ENCODE results near the gene RBM25.
"Not testable (repeated sequence)": the region's sequence is repeated elsewhere in the genome, so short reads cannot be mapped to it uniquely, and the experiment has no call there.

The RBM25 gene

DNA sequence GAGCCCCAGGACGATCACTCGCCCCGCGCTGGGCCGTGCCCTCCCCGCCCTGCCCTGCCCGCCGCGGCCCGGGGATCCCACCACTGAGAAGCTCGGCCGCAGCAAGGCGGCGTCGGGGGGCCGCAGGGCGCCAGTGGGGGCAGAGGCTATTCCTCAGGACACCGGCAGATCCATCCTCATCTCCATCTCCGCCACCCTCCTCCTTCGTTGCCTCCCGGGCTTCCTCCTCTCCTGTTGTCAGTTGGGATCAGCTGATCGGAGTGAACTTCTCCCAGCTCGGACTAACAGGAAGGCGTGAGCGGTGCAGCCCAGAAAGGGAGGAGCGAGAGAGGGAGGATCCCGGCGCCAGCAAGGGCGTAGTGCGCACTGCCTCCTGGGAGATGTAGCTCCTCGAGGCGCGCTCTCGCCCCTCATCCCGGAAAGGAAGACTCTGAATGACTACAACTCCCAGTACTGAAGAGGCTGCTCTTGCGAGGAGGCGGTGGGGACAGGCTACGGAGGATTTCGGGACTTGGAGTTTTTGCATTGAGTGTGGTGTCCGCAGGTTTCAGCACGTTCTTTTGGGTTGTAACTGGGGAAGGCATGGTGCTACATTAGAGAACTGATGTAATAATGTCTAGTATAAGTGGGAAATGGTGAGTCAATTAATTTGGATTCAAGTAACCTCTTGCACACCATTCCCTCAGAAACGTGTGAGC is 31.3 kb upstream of the RBM25 start, which contains the start of gene ZFYVE1:
ZFYVE1 (minus strand) TSS at position 262 of the 698 bp plus-strand sequence. CDS start 2,598 bp downstream, outside the sequence.
- peak within 1 kb of the TSS; percentile 63 for H3K4me3 ChIP-seq (replicated peaks; ENCODE audit: insufficient read depth, low read length)
- H3K27ac ChIP-seq (replicated peaks) = peak within 1 kb of the TSS; percentile 43
- TF ChIP-seq SPI1 (IDR thresholded peaks at IDR 0.05; ENCODE audit: borderline replicate concordance, low read depth) (no peak), POLR2AphosphoS5 (IDR thresholded peaks at IDR 0.05; ENCODE audit: low read depth) (no peak), GABPA (IDR thresholded peaks at IDR 0.05; ENCODE audit: low read depth) (no peak; the same call in 1 of the 2 replicates)
- TF ChIP-seq, protein P1, sequence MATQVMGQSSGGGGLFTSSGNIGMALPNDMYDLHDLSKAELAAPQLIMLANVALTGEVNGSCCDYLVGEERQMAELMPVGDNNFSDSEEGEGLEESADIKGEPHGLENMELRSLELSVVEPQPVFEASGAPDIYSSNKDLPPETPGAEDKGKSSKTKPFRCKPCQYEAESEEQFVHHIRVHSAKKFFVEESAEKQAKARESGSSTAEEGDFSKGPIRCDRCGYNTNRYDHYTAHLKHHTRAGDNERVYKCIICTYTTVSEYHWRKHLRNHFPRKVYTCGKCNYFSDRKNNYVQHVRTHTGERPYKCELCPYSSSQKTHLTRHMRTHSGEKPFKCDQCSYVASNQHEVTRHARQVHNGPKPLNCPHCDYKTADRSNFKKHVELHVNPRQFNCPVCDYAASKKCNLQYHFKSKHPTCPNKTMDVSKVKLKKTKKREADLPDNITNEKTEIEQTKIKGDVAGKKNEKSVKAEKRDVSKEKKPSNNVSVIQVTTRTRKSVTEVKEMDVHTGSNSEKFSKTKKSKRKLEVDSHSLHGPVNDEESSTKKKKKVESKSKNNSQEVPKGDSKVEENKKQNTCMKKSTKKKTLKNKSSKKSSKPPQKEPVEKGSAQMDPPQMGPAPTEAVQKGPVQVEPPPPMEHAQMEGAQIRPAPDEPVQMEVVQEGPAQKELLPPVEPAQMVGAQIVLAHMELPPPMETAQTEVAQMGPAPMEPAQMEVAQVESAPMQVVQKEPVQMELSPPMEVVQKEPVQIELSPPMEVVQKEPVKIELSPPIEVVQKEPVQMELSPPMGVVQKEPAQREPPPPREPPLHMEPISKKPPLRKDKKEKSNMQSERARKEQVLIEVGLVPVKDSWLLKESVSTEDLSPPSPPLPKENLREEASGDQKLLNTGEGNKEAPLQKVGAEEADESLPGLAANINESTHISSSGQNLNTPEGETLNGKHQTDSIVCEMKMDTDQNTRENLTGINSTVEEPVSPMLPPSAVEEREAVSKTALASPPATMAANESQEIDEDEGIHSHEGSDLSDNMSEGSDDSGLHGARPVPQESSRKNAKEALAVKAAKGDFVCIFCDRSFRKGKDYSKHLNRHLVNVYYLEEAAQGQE (IDR thresholded peaks at IDR 0.05; ENCODE audit: insufficient replicate concordance, low read depth) = no peak
- TF ChIP-seq, protein P2, sequence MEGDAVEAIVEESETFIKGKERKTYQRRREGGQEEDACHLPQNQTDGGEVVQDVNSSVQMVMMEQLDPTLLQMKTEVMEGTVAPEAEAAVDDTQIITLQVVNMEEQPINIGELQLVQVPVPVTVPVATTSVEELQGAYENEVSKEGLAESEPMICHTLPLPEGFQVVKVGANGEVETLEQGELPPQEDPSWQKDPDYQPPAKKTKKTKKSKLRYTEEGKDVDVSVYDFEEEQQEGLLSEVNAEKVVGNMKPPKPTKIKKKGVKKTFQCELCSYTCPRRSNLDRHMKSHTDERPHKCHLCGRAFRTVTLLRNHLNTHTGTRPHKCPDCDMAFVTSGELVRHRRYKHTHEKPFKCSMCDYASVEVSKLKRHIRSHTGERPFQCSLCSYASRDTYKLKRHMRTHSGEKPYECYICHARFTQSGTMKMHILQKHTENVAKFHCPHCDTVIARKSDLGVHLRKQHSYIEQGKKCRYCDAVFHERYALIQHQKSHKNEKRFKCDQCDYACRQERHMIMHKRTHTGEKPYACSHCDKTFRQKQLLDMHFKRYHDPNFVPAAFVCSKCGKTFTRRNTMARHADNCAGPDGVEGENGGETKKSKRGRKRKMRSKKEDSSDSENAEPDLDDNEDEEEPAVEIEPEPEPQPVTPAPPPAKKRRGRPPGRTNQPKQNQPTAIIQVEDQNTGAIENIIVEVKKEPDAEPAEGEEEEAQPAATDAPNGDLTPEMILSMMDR (IDR thresholded peaks at IDR 0.05; ENCODE audit: insufficient read depth, low read length) = no peak
- H3K27me3 ChIP-seq (ENCODE audit: insufficient read depth, poor library complexity, severe bottlenecking) = no peaks in the 10 kb centered on the region
- DNase-seq (ENCODE audit: low read depth in 1 of 2, low spot score in 1 of 2) = peak; percentile 90 to 94

DNA sequence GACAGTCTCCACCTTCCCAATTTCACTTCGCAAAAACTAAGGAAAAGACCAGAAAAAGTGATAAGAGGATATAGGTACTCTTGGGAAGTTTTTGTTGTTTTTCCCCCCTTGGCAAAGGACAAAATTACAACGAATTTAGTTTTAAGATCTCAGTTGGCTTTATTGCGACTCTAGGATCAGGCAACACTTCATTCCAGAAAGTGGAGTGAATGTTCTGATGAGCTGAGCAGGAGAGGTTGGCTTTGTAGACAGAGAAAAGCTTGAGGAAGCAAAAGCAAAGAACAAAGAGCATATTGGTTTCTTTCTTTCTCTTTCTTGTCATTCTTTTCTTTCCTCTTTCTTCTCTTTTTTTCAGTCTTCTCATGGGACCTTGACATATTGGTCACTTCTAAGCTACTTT is 30.8 kb upstream of the RBM25 start:
- H3K27me3 ChIP-seq (ENCODE audit: insufficient read depth, poor library complexity, severe bottlenecking) = no peaks in the 10 kb centered on the region
- TF ChIP-seq POLR2AphosphoS5 (IDR thresholded peaks at IDR 0.05; ENCODE audit: low read depth) (no peak), SPI1 (IDR thresholded peaks at IDR 0.05; ENCODE audit: borderline replicate concordance, low read depth) (no peak), GABPA (IDR thresholded peaks at IDR 0.05; ENCODE audit: low read depth) (no peak)
- TF ChIP-seq, protein P1 (IDR thresholded peaks at IDR 0.05; ENCODE audit: insufficient replicate concordance, low read depth) = no peak
- TF ChIP-seq, protein P2 (IDR thresholded peaks at IDR 0.05; ENCODE audit: insufficient read depth, low read length) = no peak
- H3K27ac ChIP-seq (replicated peaks) = peak overlapping the region; percentile 15; the same call in 1 of the 2 replicates
- H3K4me3 ChIP-seq (replicated peaks; ENCODE audit: insufficient read depth, low read length) = peak overlapping the region; percentile 25
- no peak for DNase-seq (ENCODE audit: low read depth in 1 of 2, low spot score in 1 of 2)

DNA sequence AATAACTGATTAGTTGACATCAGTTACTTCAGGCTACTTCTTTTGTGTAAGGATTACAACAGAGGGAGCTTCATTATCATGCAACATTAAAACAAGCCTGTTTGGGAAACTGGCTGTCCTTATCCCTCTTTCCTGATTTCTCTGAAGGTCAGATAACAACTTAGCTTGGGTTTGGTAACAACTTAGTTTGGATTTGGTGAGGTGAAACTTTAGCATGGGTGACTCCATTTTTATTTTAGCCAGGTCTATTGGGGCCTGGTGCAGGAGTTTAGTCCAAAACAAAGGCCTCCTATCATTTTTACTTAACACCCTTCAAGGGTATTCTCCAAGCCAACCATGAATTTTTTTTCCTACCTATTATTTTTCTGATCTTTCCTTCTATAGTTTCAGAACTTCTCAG is 30.4 kb upstream of the RBM25 start:
- no peak for TF ChIP-seq GABPA (IDR thresholded peaks at IDR 0.05; ENCODE audit: low read depth)
- no peak for TF ChIP-seq SPI1 (IDR thresholded peaks at IDR 0.05; ENCODE audit: borderline replicate concordance, low read depth)
- TF ChIP-seq, protein P2 (IDR thresholded peaks at IDR 0.05; ENCODE audit: insufficient read depth, low read length) = no peak
- TF ChIP-seq, protein P1 (IDR thresholded peaks at IDR 0.05; ENCODE audit: insufficient replicate concordance, low read depth) = no peak
- TF ChIP-seq POLR2AphosphoS5 (IDR thresholded peaks at IDR 0.05; ENCODE audit: low read depth) = no peak
- Histone ChIP-seq H3K27ac (replicated peaks) (no peak overlapping the region), H3K4me3 (replicated peaks; ENCODE audit: insufficient read depth, low read length) (no peak overlapping the region), H3K27me3 (ENCODE audit: insufficient read depth, poor library complexity, severe bottlenecking) (no peaks in the 10 kb centered on the region)
- no peak for DNase-seq (ENCODE audit: low read depth in 1 of 2, low spot score in 1 of 2)

DNA sequence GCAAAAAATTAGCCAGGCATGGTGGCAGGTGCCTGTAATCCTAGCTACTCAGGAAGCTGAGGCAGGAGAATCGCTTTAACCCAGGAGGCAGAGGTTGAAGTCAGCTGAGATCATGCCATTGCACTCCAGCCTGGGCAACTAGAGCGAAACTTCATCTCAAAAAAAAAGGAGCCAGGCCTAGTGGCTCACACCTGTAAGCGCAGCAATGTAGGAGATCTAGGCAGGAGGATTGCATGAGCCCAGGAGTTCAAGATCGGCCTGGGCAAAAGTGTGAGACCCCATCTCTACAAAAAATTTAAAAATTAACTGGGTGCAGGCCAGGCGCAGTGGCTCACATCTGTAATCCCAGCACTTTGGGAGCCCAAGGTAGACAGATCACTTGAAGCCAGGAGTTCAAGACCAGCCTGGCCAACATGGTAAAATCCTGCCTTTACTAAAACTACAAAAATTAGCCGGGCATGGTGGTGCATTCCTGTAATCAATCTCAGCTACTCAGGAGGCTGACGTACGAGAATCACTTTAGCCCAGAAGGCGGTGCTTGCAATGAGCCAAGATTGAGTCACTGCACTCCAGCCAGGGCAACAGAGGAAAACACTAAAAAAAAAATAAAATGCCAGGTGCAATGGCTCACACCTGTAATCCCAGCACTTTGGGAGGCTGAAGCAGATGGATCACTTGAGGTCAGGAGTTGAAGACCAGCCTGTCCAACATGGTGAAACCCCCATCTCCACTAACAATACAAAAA is 21.5 kb upstream of the RBM25 start:
- H3K27ac ChIP-seq (replicated peaks); H3K27me3 ChIP-seq (ENCODE audit: insufficient read depth, poor library complexity, severe bottlenecking); DNase-seq (ENCODE audit: low read depth in 1 of 2, low spot score in 1 of 2); H3K4me3 ChIP-seq (replicated peaks; ENCODE audit: insufficient read depth, low read length): not testable (repeated sequence)

All from HL-60 (cell line).